Hematopoietic multipotent progenitor cell treated with erythropoietin and hydrocortisone succinate and interleukin-3 and kit ligand, for 6 days (in vitro differentiated cells): ENCODE data around the gene PIK3CA.
"Not testable (repeated sequence)": the region's sequence is repeated elsewhere in the genome, so short reads cannot be mapped to it uniquely, and the experiment has no call there.

Experiments
- DNase-seq: peaks from one replicate; pipeline ENCODE4 v3.0.0-alpha.2; 2015

PIK3CA gene

DNA sequence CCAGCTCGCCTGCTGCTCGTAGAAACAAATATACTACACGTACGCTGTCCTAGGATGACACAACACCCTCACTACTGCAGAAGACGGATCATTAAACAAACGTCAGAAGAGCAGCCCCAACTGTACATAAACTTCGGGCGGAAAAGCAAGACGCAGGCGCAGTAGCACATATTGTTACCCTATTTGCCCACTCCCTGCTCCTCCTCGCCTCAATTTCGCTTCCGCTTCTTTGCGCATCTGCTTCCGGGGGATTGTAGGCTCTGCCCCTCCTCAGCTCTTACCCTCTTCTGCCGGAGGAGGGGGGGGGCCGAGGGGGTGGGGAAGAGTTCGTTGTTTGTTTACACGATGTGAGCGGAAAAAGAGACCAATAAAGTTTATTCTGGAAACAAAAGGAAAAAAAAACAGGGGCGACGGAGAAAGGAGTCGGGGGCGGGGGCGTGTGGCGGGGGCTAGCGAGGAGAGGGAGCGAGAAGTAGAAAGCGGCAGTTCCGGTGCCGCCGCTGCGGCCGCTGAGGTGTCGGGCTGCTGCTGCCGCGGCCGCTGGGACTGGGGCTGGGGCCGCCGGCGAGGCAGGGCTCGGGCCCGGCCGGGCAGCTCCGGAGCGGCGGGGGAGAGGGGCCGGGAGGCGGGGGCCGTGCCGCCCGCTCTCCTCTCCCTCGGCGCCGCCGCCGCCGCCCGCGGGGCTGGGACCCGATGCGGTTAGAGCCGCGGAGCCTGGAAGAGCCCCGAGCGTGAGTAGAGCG is at the start of gene PIK3CA:
PIK3CA (plus strand) TSS at position 485 of the 743 bp plus-strand sequence. CDS start 50,469 bp downstream, outside the sequence.
- peak; percentile 99 for DNase-seq

DNA sequence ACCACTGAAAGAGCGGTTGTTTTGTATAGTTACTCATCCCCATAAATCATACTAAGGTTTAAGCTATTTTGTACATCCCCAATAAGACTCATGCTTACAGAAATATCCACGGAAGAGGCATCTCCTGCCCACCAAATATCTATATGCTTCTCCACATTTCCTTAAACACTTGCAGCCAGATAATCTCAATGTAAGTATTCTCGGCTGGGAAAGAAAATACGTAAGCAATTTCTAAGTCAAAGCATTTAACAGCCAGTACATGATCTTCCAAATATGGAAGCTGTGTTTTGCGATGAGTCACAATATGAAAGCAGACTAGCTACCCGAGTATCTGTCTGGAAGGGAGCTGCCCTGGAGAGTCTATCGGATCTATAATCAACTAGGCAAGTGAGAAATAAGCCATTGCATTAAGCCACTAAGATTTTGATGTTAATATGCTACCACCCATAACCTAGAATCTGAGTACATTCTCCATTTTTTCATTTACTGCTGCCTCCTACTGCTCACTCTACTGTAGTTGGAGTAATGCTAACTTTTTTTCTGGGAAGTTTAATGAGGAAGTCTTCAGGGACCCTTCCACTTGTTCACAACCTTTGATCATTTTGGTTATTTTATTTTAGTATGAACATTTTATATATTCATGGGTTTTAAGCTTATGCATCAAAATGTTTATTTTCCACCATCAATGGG is 49.6 kb upstream of the PIK3CA start:
- DNase-seq = no peak

DNA sequence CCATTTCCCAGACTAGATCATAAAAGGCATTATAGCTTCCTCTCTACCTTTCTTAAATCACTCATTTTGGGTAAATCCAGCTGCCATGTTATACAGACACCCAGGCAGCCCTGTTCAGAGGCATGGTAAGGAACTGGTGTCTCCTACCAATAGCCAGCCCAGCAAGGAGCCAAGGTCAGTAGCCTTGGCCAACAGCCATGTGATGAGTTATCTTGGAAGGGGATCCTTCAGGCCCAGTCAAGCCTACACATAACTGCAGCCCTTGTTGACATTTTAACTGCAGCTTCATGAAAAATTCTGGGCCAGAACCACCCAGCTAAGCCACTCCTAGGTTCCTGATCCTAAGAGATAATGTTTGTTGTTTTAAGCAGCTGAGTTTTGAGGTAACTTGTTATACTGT is 47.5 kb upstream of the PIK3CA start:
- peak; percentile 17 for DNase-seq

DNA sequence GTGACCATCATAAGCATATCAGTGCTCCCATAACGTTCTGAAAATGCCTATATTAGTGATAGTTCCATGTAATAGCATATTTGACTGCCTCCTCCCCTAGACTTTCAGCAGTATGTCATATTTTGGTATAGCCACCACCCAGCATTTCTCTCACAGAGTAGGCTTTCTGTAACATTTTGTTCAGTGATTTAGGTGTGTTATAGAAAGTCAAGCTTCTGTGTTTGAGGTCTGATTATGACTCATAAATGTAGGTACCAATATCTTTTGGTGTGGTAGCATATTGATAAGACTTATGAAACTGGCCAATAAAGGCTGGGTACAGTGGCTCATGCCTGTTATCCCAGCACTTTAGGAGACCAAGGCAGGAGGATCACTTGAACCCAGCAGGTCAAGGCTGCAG is 42.3 kb upstream of the PIK3CA start:
- DNase-seq = no peak

DNA sequence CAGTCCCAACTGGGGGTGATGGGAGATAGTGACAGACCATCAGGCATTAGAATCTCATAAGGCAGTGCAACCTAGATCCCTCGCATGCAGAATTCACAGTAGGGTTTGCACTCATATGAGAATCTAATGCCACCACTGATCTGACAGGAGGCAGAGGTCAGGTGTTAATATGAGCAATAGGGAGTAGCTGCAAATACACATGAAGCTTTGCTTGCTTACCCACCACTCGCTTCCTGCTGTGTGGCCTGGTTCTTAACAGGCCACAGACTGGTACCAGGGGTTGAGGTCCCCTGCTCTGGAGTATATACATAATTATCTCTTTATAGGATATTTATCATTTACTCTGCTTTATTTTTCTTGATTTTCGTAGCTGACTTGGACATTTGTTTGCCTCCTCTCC is 40.5 kb upstream of the PIK3CA start:
- DNase-seq = no peak

DNA sequence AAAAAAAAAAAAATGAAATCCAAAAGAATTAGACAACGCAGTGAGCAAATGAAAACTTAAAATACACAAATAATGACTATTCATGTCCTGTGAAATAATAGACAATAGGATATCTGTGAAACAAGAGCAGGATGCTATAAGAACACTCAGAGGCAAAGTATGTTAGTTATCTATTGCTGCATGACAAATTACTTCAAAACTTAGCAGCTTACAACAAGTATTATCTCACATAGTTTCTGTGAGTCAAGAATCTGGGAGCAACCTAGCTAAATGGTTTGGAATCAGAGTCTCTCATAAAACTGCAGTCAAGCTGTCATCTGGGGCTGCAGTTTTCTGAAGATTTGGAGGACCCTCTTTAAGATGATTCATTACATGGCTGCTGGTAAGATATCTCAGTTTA is 40.1 kb upstream of the PIK3CA start:
- DNase-seq = no peak

DNA sequence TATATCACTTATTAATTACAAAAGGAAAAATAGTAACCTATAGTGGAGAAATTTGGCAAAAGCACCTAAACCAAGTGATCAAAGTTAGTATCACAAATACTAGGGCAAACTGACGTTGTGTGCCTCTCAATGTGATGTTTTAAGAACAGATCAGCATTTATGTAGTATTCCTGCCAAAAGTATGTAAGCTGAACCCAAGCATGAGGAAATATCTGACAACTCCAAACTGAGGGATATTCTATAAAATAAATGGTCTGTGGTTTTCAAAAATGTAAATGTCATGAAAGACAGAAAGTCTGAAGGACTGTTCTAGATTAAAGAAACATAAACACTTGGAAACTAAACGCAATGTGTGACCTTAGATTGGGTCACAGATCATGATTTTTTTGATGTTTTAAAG is 34.3 kb upstream of the PIK3CA start:
- DNase-seq = no peak

DNA sequence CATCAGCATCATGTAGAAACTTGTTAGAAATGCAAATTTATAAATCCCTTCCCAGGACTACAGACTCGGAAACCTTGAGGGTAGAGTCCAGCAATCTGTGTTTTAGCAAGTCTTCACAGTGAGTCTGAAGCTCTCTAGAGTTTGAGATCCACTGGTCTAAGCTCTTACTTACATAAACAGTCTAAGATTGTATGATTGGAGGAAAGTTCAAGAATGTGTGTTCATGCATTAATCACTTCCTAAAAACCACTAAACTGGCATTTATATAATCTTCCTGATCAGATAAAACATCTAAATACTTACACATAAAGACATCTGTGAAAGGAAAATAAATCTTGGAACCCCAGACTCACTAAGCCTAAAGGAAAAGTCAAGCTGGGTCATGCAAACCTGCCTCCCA is 32.7 kb upstream of the PIK3CA start:
- DNase-seq = not testable (repeated sequence)

DNA sequence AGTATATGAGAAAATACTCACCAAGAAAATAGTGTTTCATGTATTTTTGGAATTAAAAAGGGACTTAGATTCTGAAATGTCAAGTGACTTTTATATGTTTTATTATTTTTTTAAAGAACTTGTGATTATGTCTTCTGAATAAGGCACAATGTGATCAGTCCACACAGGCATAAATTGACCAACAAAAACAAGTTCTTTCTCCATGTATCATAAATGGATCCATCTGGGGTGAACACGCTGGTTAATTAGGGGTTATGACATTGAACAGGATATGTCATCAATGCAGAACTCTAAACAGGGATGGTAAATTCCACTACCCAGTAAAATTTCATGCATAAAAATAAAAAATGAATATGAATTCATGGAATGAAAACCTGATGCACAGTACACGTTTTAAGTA is 31.3 kb upstream of the PIK3CA start:
- DNase-seq = no peak

DNA sequence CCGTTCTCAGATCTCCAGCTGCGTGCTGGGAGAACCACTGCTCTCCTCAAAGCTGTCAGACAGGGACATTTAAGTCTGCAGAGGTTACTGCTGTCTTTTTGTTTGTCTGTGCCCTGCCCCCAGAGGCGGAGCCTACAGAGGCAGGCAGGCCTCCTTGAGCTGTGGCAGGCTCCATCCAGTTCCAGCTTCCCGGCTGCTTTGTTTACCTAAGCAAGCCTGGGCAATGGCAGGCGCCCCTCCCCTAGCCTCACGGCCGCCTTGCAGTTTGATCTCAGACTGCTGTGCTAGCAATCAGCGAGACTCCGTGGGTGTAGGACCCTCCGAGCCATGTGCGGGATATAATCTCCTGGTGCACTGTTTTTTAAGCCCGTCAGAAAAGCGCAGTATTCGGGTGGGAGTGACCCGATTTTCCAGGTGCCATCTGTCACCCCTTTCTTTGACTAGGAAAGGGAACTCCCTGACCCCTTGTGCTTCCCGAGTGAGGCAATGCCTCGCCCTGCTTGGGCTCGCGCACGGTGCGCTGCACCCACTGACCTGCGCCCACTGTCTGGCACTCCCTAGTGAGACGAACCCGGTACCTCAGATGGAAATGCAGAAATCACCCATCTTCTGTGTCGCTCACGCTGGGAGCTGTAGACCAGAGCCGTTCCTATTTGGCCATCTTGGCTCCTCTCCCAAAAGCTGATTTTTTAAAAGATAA is 15.8 kb upstream of the PIK3CA start:
- not testable (repeated sequence) for DNase-seq

DNA sequence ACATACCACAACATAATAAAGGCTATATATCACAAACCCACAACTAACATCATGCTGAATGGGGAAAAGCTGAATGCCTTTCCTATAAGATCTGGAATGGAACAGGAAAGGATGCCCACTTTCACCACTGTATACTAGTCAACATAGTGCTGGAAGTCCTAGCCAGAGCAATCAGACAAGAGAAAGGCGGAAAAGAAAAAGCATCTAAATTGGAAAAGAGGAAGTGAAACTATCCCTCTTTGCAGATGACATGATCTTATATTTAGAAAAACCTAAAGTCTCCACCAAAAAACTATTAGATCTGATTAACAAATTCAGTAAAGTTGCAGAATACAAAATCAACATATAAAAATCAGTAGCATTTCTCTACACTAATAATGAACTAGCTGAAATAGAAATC is 14.6 kb upstream of the PIK3CA start:
- no peak for DNase-seq

DNA sequence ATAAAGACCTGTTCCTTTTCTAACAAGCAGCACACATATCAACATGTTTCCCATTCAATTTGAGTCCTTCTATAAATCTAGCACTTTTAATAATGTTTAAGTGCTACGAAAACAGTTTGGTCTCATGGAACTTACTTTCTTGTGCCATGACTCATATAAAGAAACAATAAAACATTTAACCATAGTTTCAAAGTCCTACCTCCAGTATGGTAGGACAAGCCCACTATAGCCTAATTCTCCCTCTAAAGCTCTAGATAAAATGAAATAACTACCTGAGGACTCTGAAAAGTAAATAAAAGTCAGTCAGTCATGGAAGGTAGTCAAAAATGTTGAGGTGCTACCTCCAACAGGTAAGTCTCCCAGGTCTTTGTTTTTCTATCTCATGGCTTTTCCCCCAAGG is 12.0 kb upstream of the PIK3CA start:
- DNase-seq = no peak

DNA sequence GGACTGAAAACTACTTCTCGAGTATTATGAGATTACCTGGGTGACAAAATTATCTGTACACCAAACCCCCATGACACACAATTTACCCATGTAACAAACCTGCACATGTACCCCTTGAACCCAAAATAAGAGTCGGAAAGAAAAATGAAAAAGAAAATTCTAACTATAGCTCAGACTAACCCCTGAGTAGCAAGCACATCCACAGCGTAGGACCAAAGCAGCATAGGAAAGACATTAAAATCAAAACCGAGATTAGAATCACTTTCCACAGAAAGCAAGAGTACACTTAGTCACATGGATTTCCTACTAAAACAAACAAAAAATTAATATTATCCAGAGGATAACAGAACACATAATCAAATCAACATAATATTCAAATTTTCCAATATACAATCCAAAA is 6.3 kb upstream of the PIK3CA start:
- no peak for DNase-seq

DNA sequence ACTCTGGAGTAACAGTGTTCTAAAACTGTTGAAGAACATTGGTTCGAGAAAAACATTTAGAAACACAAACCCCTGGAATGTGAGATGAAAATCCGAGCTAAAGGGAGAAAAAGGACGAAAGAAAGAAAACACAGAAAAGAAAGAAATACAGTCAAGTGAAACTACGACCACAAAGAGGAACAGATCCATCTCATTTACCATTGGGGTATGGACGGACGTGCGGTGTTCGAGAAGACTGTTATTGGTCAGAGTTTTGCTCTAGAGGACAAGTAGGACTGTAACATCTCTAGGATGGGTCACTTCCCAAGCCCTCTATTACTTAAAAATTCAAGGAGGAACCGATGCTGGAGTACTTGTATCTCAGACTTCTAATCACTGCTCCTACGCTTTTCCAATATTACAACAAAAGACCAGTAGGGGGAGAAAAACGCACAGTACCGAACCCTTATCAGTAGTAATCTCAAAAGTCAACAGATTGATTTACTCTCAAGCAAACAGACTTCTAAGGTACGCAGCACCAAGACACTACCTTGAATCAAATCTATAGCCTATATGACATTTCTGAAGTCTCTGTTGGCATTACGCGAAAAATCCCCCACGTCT is 1.1 kb upstream of the PIK3CA start:
- peak; percentile 89 for DNase-seq

DNA sequence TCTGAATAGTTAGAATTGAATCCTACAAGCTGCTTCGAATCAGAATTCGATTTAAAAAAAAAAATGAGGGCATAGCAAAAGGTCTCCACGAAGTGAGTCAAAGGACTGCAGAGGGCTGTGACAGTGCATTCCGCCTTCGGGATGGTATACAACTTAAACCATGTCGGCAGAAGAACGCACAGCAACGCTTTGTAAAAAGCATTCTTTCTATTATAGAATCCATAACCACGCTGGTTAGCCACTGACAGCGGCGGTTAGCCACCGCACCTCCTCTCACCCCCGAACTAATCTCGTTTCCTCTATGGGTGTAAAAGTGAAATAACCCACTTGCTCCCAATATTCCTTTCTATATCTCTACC is 664 bp upstream of the PIK3CA start:
- no peak for DNase-seq

DNA sequence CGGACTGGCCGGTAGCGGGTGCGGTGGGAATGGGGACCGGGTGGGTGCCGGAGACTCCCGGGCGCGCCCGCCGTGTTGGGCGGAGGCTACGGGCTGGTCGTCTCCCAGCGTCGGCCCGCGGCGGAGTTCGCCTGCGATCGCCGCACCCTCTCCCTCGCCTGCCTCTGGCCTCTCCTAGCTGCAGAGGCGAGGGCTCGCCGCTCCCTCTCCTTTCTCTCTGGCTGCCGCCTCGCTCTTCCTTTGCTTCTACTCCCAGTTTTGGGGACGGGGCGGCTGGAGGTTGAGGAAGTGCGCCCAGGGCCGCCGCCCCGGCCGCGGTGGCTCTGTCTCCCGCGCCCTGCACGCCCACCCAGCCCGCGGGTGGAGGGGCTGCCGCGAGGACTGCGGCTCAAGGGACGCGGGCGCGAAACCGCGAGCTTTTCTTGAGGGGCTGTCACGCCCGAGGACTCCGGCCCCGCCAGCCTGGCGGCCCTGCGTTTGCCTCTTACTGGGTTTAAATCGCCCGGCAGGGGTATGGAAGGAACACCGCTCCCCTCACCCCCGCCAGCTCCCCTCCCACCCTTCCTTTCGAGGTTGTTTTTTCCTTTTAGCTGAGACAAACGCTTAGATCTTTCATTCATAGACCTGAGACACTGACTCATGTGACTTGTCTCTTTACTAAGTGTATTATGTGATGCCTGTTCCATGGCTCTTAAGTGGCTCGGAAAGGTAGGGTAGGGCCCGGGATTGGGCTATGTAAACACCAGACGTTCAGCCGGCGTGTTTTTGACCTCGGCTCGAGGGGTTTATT is 654 bp downstream of the PIK3CA start:
- DNase-seq = peak; percentile 67

DNA sequence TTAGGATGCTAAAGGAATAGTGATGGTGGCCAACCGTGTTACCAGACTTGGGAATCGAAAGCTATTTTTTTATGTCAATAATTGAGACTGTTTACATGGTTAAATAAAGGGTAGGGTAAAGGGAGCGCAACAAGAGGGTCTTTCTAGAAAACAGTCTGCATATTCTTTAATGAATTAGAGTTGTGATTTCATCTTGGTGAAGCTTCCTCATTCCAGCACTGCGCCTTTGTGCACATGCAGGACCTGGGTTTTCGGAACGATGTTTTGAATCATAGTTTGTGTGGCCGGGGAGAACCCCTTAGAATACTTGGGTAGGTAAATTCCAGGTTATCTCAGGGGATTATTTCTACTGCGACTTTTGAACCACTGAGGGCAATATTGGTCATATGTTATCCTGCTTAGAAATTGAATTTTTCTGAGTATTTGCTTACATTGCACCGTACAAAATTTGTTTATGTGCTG is 1.3 kb downstream of the PIK3CA start:
- peak; percentile 54 for DNase-seq

DNA sequence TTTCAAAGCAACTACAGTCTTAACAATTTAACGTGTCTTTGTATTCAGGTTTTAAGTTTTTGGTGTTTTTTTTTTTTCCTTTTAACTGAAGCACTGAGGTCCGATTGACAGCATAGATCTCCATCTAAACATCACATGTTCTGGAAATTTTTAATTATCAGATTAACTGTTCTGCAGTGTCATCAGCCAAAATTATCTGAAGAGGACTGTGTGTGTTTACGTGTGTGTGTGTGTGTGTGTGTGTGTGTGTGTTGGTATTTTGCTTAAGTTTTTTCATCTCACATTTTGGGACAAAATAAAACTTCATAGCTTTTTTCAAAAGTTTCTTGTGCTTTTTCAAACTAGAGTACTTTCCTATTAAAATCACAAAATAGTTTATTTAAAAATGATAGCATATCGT is 1.8 kb downstream of the PIK3CA start:
- DNase-seq = peak; percentile 23

DNA sequence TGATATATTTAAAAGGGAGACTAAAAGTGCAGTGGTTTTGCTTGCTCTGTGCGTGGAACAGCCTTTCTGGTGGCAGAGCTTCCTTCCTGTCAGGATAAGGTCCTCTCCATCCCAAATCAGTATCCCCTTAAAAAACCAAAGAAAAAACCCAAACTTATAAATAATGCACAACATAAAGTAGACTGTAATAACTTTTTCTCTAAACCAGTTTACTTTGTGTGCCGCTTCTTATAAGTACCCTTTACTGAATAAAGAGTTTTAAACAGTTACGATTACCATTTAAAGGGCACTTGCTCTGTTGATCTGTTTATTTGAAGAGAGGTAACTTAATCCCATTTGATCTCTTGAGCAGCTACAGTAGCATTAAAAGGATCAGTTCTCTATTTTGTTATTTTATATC is 2.5 kb downstream of the PIK3CA start:
- DNase-seq = no peak

DNA sequence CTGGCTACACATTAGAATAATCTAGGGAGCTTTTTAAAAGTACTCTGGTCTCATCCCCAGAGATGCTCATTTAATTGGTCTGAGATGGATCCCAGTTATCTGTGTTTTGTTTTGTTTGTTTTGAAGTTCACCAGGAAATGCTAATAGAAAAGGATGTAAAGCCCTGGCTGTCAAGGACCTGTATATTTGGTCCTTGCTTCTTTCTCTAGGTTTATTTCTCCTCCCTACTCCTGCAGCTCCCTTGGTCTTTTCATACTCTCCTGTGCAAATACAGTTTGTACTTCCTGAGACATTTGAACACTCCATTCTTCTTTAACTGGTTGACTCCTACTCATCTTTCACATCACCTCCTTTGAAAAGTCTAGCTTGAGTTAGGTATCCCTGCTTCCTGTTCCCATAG is 3.3 kb downstream of the PIK3CA start:
- DNase-seq = no peak

DNA sequence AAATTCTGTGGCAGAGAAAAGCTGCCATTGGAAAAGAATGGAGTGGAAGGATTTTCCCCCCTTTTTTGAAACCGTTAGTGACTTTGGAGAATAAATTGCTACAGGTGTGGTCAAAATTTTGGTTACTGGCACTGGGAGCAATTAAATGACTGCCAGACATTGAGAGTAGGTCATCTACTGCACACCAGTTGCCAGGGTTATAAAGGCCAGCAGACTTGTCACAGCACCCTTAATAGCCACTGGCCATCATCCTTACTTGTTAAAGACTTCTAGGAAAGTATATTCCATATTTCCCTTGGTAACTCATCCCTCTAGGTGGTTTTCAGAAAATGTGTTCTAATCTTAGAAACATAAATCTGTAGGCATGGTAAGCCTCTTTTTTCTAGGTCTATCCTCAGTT is 8.0 kb downstream of the PIK3CA start:
- DNase-seq = no peak

DNA sequence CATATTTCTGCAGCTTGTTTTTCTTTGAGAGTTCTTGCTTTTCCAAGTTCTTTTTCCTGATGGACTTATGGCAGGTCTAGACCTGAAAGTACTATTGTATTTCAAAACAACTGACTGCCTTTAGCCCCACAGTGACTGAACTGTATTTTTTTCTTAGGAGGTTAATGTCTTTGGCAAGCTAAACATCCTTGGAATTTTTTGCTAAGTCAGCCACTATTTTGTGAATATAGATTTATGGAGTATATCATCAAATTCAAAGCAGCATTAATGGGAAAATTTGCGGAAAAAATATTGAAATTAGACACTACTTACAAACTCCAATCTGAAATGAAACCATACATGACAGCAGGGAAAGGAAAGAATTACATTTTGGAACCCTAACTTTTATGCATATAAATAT is 8.6 kb downstream of the PIK3CA start:
- DNase-seq = no peak
